Testis (tissue), 3 donors: Measurements from ENCODE around the gene CAPN12. TPM values are rescaled to one million over a fixed set of nuclear protein-coding genes. Genes with fewer than 3 reads are reported as not detected.

Source experiments
- DNase-seq: peaks from one replicate; pipeline ENCODE4 v3.0.0-alpha.2; 2019
- H3K27ac ChIP-seq, 2 donors: fragments of 200-600 bp; sonication (generic); one replicate each; pipeline ENCODE4 v1.5.1; 2019
- H3K27me3 ChIP-seq: fragments of 200-600 bp; sonication (generic); one replicate; pipeline ENCODE4 v1.5.1; 2019
- H3K36me3 ChIP-seq: fragments of 200-600 bp; sonication (generic); one replicate; pipeline ENCODE4 v1.5.1; 2017; ENCODE audit warnings: low read depth; ENCODE audit errors: missing control alignments
- H3K4me1 ChIP-seq: fragments of 200-600 bp; sonication (generic); one replicate; pipeline ENCODE4 v1.5.1; 2019
- H3K4me3 ChIP-seq, 2 donors: fragments of 200-600 bp; sonication (generic); one replicate each; pipeline ENCODE4 v1.5.1; 2017 to 2019
- H3K9me3 ChIP-seq: fragments of 200-600 bp; sonication (generic); one replicate; pipeline ENCODE4 v1.5.1; 2017
- CTCF ChIP-seq, 3 experiments: fragments of 450-650 bp in 2 of 3; fragments of 200-600 bp in 1 of 3; sonication (generic) in 1 of 3; IDR thresholded peaks; one replicate each; pipeline ENCODE4 v1.5.1; 2016 to 2019; ENCODE audit warnings: antibody characterized with exemption in 3 of 3, mild to moderate bottlenecking in 2 of 3, moderate library complexity in 1 of 3
- POLR2A ChIP-seq: fragments of 450-650 bp; IDR thresholded peaks from one replicate; pipeline ENCODE4 v1.6.1; 2017; ENCODE audit warnings: antibody characterized with exemption, mild to moderate bottlenecking, moderate library complexity
- WGBS, 2 donors: methylation state at CpG; one replicate each; pipeline ENCODE4 v1.1.5; 2018; 5-methylcytosine and 5-hydroxymethylcytosine counted together
- intact Hi-C: fragments of 100-400 bp; cut with DNase I; formaldehyde crosslinking; loops from one replicate; pipeline ENCODE4 v1.15.1; 2023; ENCODE audit warnings: low total_unique reads
- polyA plus RNA-seq: library from polyadenylated mRNA; stranded (reverse); fragments of 350-450 nt; fragmentation: Illumina TruSeq; extraction: RNeasy Lipid Tissue Mini Kit (QIAGEN cat#74804); gene quantifications from one replicate; pipeline ENCODE4 v1.2.3, GENCODE V29; 2014; ENCODE audit warnings: low read depth, low replicate concordance; ENCODE audit not compliant: insufficient read depth
- total RNA-seq, 2 donors: library from RNA; depleted of rRNA; stranded (reverse); fragments of >200 nt; gene quantifications; one replicate each; pipeline ENCODE4 v1.2.3, GENCODE V29; 2016

The CAPN12 gene
- total and polyA plus RNA-seq, 3 donors from 2014 or later = 3.6 to 5.5 (median 4.6) TPM

GRCh38 chr19:38682872-38683392 lies 61.3 kb downstream of the CAPN12 start:
- Histone ChIP-seq H3K36me3 (no peaks in the 10 kb centered on the region), H3K4me3 (no peak overlapping the region), H3K9me3 (no peaks in the 10 kb centered on the region), H3K27ac (peak overlapping the region; percentile 58 to 59), H3K27me3 (no peaks in the 10 kb centered on the region), H3K4me1 (peaks cover 34% of the 10 kb centered on the region)
- no peak for TF ChIP-seq CTCF (IDR thresholded peaks at IDR 0.05)
- TF ChIP-seq POLR2A = no peak
- no peak for DNase-seq
- 86 to 90% methylated on average over 7 of the region's 7 CpGs for WGBS, 2 donors
- intact Hi-C loops = no loop called here

GRCh38 chr19:38682195-38682867 lies 61.9 kb downstream of the CAPN12 start:
- no peak overlapping the region for H3K4me3 ChIP-seq
- TF ChIP-seq CTCF (IDR thresholded peaks at IDR 0.05) (no peak), POLR2A (no peak)
- H3K27ac ChIP-seq = peak overlapping the region in 1 of 2 donors; percentile 24
- intact Hi-C loops = no loop called here
- no peaks in the 10 kb centered on the region for H3K9me3 ChIP-seq
- 90 to 92% methylated on average over 11 of the region's 11 CpGs for WGBS, 2 donors
- H3K27me3 ChIP-seq = no peaks in the 10 kb centered on the region
- DNase-seq = no peak
- H3K4me1 ChIP-seq = peaks cover 34% of the 10 kb centered on the region
- no peaks in the 10 kb centered on the region for H3K36me3 ChIP-seq

Other genes with a start within 250 kb of the CAPN12 start
- 1 to 10 TPM; 2.8 to 9.9 TPM for gene MAP4K1, start 126.5 kb downstream of the CAPN12 start, total RNA-seq
- gene MAP4K1, start 126.5 kb downstream of the CAPN12 start, polyA plus RNA-seq = 8.3 TPM
- 100 to 1,000 TPM; 195 to 235 TPM for gene EIF3K, start 125.3 kb downstream of the CAPN12 start, total RNA-seq
- 201 TPM for gene EIF3K, start 125.3 kb downstream of the CAPN12 start, polyA plus RNA-seq
- 100 to 1,000 TPM; 112 to 135 TPM for gene ACTN4, start 96.8 kb downstream of the CAPN12 start, total RNA-seq
- gene ACTN4, start 96.8 kb downstream of the CAPN12 start, polyA plus RNA-seq = 158 TPM
- gene LGALS7, start 29.0 kb upstream of the CAPN12 start, total RNA-seq = not detected
- gene LGALS7, start 29.0 kb upstream of the CAPN12 start, polyA plus RNA-seq = 4.4 TPM
- 1 to 10 TPM; 2.3 to 8.1 TPM for gene LGALS7B, start 44.7 kb upstream of the CAPN12 start, total RNA-seq
- not detected for gene LGALS7B, start 44.7 kb upstream of the CAPN12 start, polyA plus RNA-seq
- 1 to 10 TPM; 1.6 to 1.9 TPM for gene LGALS4, start 68.5 kb upstream of the CAPN12 start, total RNA-seq
- 1.6 TPM for gene LGALS4, start 68.5 kb upstream of the CAPN12 start, polyA plus RNA-seq
- gene ECH1, start 87.3 kb upstream of the CAPN12 start, total RNA-seq = 100 to 1,000 TPM; 176 to 193 TPM
- 217 TPM for gene ECH1, start 87.3 kb upstream of the CAPN12 start, polyA plus RNA-seq
- gene HNRNPL, start 105.5 kb upstream of the CAPN12 start, total RNA-seq = 100 to 1,000 TPM; 216 to 249 TPM
- gene HNRNPL, start 105.5 kb upstream of the CAPN12 start, polyA plus RNA-seq = 307 TPM
- gene RINL, start 133.8 kb upstream of the CAPN12 start, total RNA-seq = 1 to 10 TPM; 3.0 to 5.2 TPM
- 2.6 TPM for gene RINL, start 133.8 kb upstream of the CAPN12 start, polyA plus RNA-seq
- 100 to 1,000 TPM in 1 of 2 donors, 10 to 100 TPM in 1; 95.3 to 107 TPM for gene SIRT2, start 155.1 kb upstream of the CAPN12 start, total RNA-seq
- gene SIRT2, start 155.1 kb upstream of the CAPN12 start, polyA plus RNA-seq = 89.1 TPM
- gene NFKBIB, start 155.5 kb upstream of the CAPN12 start, total RNA-seq = 100 to 1,000 TPM in 1 of 2 donors, 10 to 100 TPM in 1; 70.1 to 100 TPM
- gene NFKBIB, start 155.5 kb upstream of the CAPN12 start, polyA plus RNA-seq = 88.0 TPM
- gene CCER2, start 167.7 kb upstream of the CAPN12 start, total RNA-seq = 1 to 10 TPM; 6.4 to 7.3 TPM
- gene CCER2, start 167.7 kb upstream of the CAPN12 start, polyA plus RNA-seq = 3.8 TPM
- 10 to 100 TPM; 55.3 to 68.0 TPM for gene SARS2, start 186.3 kb upstream of the CAPN12 start, total RNA-seq
- 33.5 TPM for gene SARS2, start 186.3 kb upstream of the CAPN12 start, polyA plus RNA-seq
- 10 to 100 TPM; 48.3 to 49.6 TPM for gene MRPS12, start 186.5 kb upstream of the CAPN12 start, total RNA-seq
- gene MRPS12, start 186.5 kb upstream of the CAPN12 start, polyA plus RNA-seq = 31.1 TPM
- 10 to 100 TPM; 11.8 to 14.2 TPM for gene FBXO17, start 231.3 kb upstream of the CAPN12 start, total RNA-seq
- 10.3 TPM for gene FBXO17, start 231.3 kb upstream of the CAPN12 start, polyA plus RNA-seq